ENCODE data around the gene TRAK1. TPM values are rescaled to one million over a fixed set of nuclear protein-coding genes. Genes with fewer than 3 reads are reported as not detected.

Gene TRAK1
- total and polyA plus RNA-seq, 2 donors (not counting 1 experiment from before 2014, with no cell fraction given) = 71.3 to 129 TPM

GRCh38 chr3:42267878-42268277 is 176.7 kb downstream of the TRAK1 start:
- H3K4me3 Mint-ChIP-seq = no peak overlapping the region
- H3K4me2 ChIP-seq (replicated peaks; ENCODE audit: low read depth, low read length, poor library complexity, severe bottlenecking) = no peak overlapping the region

GRCh38 chr3:42269647-42270046 is 178.5 kb downstream of the TRAK1 start:
- Histone ChIP-seq H3K9me3 (ENCODE audit: control extremely low read depth in 1 of 3, control insufficient read depth in 2 of 3, insufficient read depth in 1 of 3, low read length in 2 of 3) (peaks cover 0 to 15% (median 0%) of the 10 kb centered on the region in 3 donors), H2AFZ (ENCODE audit: insufficient read depth, low read depth, low read length, poor library complexity, severe bottlenecking) (no peak overlapping the region), H3K4me1 (ENCODE audit: control insufficient read depth in 2 of 2, insufficient read depth in 2 of 2, low read length in 2 of 2) (peaks cover 3 to 11% of the 10 kb centered on the region in 2 donors), H3K9ac (ENCODE audit: low read length) (no peak overlapping the region), H3K4me3 (ENCODE audit: control extremely low read depth in 1 of 5, extremely low read depth in 1 of 5, insufficient read depth in 1 of 5, low read depth in 2 of 5, low read length in 4 of 5) (no peak overlapping the region), H3K27ac (ENCODE audit: low read length in 2 of 2) (no peak overlapping the region), H3K4me2 (replicated peaks; ENCODE audit: low read depth, low read length, poor library complexity, severe bottlenecking) (no peak overlapping the region), H4K20me1 (ENCODE audit: control insufficient read depth, insufficient read depth, low read length, poor library complexity, severe bottlenecking) (no peaks in the 10 kb centered on the region), H3K36me3 (replicated peaks in 1 of 2; ENCODE audit: control extremely low read depth in 1 of 2, control insufficient read depth in 1 of 2, extremely low read depth in 1 of 2, insufficient read depth in 2 of 2, low read length in 1 of 2) (no peaks in the 10 kb centered on the region), H3K79me2 (ENCODE audit: control insufficient read depth, insufficient read depth, low read length) (no peaks in the 10 kb centered on the region), H3K27me3 (replicated peaks in 1 of 4; ENCODE audit: control extremely low read depth in 1 of 4, control insufficient read depth in 3 of 4, insufficient read depth in 4 of 4, low read length in 3 of 4) (peaks cover 0 to 41% (median 15%) of the 10 kb centered on the region in 4 experiments)
- Mint-ChIP-seq H3K4me1 (peaks cover under 1% of the 10 kb centered on the region), H3K27me3 (peaks cover 44% of the 10 kb centered on the region), H3K4me3 (no peak overlapping the region), H3K9me3 (ENCODE audit: insufficient read depth) (peaks cover 3% of the 10 kb centered on the region), H3K27ac (no peak overlapping the region)
- ATAC-seq (ENCODE audit: low read depth) (no peak), DNase-seq (no peak)
- CTCF ChIA-PET = no interaction called here
- intact Hi-C loops (cut with micrococcal nuclease) = no loop called here
- TF ChIP-seq EZH2 (IDR thresholded peaks at IDR 0.05; ENCODE audit: borderline replicate concordance, insufficient read depth, low read depth, low read length, poor library complexity, severe bottlenecking) (no peak), CTCF (IDR thresholded peaks at IDR 0.05) (no peak)
- POLR2A ChIA-PET = no interaction called here
- 86% methylated on average over 2 of the region's 7 CpGs for WGBS (ENCODE audit: insufficient coverage)

More at GRCh38 chr3:42267878-42268277, 176.7 kb downstream of the TRAK1 start:
- H3K4me1 Mint-ChIP-seq = peaks cover 11% of the 10 kb centered on the region
- POLR2A ChIA-PET = no interaction called here
- Histone ChIP-seq H3K27ac (ENCODE audit: low read length in 2 of 2) (no peak overlapping the region), H3K27me3 (replicated peaks in 1 of 4; ENCODE audit: control extremely low read depth in 1 of 4, control insufficient read depth in 3 of 4, insufficient read depth in 4 of 4, low read length in 3 of 4) (peaks cover 0 to 57% (median 26%) of the 10 kb centered on the region in 4 experiments), H3K4me3 (ENCODE audit: control extremely low read depth in 1 of 5, extremely low read depth in 1 of 5, insufficient read depth in 1 of 5, low read depth in 2 of 5, low read length in 4 of 5) (no peak overlapping the region), H4K20me1 (ENCODE audit: control insufficient read depth, insufficient read depth, low read length, poor library complexity, severe bottlenecking) (no peaks in the 10 kb centered on the region), H3K9me3 (ENCODE audit: control extremely low read depth in 1 of 3, control insufficient read depth in 2 of 3, insufficient read depth in 1 of 3, low read length in 2 of 3) (peaks cover 0 to 18% (median 0%) of the 10 kb centered on the region in 3 donors), H2AFZ (ENCODE audit: insufficient read depth, low read depth, low read length, poor library complexity, severe bottlenecking) (no peak overlapping the region), H3K79me2 (ENCODE audit: control insufficient read depth, insufficient read depth, low read length) (no peaks in the 10 kb centered on the region), H3K9ac (ENCODE audit: low read length) (no peak overlapping the region), H3K4me1 (ENCODE audit: control insufficient read depth in 2 of 2, insufficient read depth in 2 of 2, low read length in 2 of 2) (peaks cover 13 to 26% of the 10 kb centered on the region in 2 donors), H3K36me3 (replicated peaks in 1 of 2; ENCODE audit: control extremely low read depth in 1 of 2, control insufficient read depth in 1 of 2, extremely low read depth in 1 of 2, insufficient read depth in 2 of 2, low read length in 1 of 2) (no peaks in the 10 kb centered on the region)
- H3K27me3 Mint-ChIP-seq = peaks cover 58% of the 10 kb centered on the region
- CTCF ChIA-PET = no interaction called here
- TF ChIP-seq EZH2 (IDR thresholded peaks at IDR 0.05; ENCODE audit: borderline replicate concordance, insufficient read depth, low read depth, low read length, poor library complexity, severe bottlenecking) (no peak), CTCF (IDR thresholded peaks at IDR 0.05) (no peak)
- DNase-seq (no peak), ATAC-seq (ENCODE audit: low read depth) (no peak)
- intact Hi-C loops (cut with micrococcal nuclease) = no loop called here
- no peak overlapping the region for H3K27ac Mint-ChIP-seq
- peaks cover 3% of the 10 kb centered on the region for H3K9me3 Mint-ChIP-seq (ENCODE audit: insufficient read depth)
- 92% methylated on average over 6 of the region's 6 CpGs for WGBS (ENCODE audit: insufficient coverage)

All from B cell (primary cell).